ENCODE data around the gene RNF208. TPM values are rescaled to one million over a fixed set of nuclear protein-coding genes. Genes with fewer than 3 reads are reported as not detected.

RNF208 gene
- total and polyA plus RNA-seq, 9 of the 15 experiments (the other 6 are each of a cell fraction or from before 2014, with no cell fraction given): 0.15 to 6.9 (median 0.50) TPM; not detected in 2

- TF ChIP-seq ZNF318 (IDR thresholded peaks at IDR 0.05; ENCODE audit: borderline replicate concordance in 1 of 2, low read depth in 1 of 2) (no peak), KLF13 (tag; IDR thresholded peaks at IDR 0.05; ENCODE audit: borderline replicate concordance, low read depth) (no peak; the same call in 1 of the 2 replicates), HDAC8 (tag; IDR thresholded peaks at IDR 0.05) (0 out of 2 replicates have a peak, but pooled peaks have one; percentile 30), PBX2 (CRISPR knock-in tag; IDR thresholded peaks at IDR 0.05; ENCODE audit: low read depth) (no peak), PBX2 (tag; conservative IDR thresholded peaks at IDR 0.05; ENCODE audit: low read depth) (no peak), THRAP3 (IDR thresholded peaks at IDR 0.05; ENCODE audit: borderline replicate concordance) (no peak), FUS (optimal IDR thresholded peaks at IDR 0.05; ENCODE audit: low read depth, low read length) (no peak), ZNF639 (CRISPR knock-in tag; conservative IDR thresholded peaks at IDR 0.05 in 1 of 2, IDR thresholded peaks at IDR 0.05 in 1 of 2) (peak in 1 of 2 experiments; percentile 85; a peak in 2 of 4 replicates), TBP (optimal IDR thresholded peaks at IDR 0.05; ENCODE audit: low read depth, low read length) (peak; percentile 80), ATF7 (IDR thresholded peaks at IDR 0.05) (peak; percentile 95), TSC22D4 (tag; IDR thresholded peaks at IDR 0.05) (no peak), HOXB6 (CRISPR knock-in tag; IDR thresholded peaks at IDR 0.05; ENCODE audit: borderline replicate concordance) (no peak)
Observed at GRCh38 chr9:137188490-137189296, 33.3 kb downstream of the RNF208 start, which contains the start of the genes ANAPC2 and SSNA1 (continued).

Data from K562 (cell line).